GM19043 (cell line): ENCODE data around the gene CD109.
"Not testable (repeated sequence)": the region's sequence is repeated elsewhere in the genome, so short reads cannot be mapped to it uniquely, and the experiment has no call there.

Source experiments
- ATAC-seq: cut with Tn5 transposase; IDR thresholded peaks from one replicate; pipeline ENCODE4 v1.9.1; 2021; ENCODE audit warnings: low read depth; ENCODE audit not compliant: unreplicated experiment

Gene CD109

DNA sequence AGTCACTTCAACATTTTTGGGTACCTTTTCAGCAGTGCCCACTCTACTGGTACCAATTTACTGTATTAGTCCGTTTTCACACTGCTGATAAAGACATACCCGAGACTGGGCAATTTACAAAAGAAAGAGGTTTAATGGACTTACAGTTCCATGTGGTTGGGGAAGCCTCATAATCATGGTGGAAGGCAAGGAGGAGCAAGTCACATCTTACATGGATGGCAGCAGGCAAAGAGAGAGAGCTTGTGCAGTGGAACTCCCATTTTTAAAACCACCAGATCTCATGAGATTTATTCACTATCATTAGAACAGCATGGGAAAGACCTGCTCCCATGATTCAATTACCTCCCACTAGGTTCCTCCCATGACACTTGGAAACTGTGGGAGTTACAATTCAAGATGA is 12.4 kb upstream of the CD109 start:
- ATAC-seq: not testable (repeated sequence)

DNA sequence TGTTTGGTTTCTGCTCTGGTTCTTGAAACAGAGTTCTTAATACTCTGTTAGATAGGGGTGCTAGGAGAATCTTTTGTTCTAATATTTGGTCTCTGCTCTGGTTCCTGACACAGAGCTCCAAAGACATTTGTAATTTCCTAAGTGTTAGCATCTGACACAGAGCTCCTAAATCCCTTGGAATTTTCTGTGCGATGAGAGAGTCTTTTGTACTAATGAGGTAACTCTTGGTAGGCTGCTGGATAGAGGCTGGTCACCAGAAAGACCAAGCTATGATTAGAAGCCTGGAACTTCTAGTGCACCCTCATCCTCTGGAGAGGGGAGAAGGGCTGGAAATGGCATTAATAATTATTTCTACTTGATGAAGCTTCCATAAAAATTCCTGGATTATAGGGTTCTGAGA is 7.7 kb upstream of the CD109 start:
- ATAC-seq: no peak

DNA sequence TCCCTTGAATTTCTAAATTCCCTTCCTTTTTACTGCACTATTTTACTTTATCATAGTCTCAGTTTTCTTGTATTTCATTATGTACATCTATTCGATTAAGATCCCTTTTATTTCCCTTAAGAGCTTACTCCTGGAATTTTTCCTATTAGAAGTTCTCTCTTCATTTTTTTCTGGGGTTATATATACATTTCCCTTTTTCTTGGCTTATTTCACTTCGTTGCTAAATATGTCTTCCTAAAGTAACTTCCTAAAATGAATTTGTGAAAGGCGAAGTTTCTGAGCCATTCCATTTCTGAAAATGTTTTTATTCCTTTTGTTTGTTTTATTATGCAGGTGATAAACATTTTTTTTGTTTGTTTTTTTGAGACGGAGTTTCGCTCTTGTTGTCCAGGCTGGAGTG is 5.9 kb upstream of the CD109 start:
- no peak for ATAC-seq

DNA sequence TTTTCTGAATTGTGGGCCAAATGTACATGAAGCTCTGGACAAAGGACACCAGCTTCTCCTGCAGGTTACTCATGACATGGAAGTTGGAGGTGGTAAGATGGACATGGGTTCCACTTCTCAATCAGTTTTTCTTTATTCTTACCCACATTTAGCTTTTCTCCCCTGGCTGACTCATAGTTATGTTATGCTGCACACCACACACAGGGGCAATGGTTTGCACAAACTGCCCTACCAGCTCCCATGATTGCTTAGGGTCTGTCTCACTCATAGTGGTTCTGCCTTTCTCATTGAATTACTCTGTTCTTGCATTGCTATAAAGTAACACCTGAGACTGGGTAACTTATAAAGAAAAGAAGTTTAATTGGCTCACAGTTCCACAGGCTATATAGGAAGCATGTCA is 4.5 kb upstream of the CD109 start:
- no peak for ATAC-seq

DNA sequence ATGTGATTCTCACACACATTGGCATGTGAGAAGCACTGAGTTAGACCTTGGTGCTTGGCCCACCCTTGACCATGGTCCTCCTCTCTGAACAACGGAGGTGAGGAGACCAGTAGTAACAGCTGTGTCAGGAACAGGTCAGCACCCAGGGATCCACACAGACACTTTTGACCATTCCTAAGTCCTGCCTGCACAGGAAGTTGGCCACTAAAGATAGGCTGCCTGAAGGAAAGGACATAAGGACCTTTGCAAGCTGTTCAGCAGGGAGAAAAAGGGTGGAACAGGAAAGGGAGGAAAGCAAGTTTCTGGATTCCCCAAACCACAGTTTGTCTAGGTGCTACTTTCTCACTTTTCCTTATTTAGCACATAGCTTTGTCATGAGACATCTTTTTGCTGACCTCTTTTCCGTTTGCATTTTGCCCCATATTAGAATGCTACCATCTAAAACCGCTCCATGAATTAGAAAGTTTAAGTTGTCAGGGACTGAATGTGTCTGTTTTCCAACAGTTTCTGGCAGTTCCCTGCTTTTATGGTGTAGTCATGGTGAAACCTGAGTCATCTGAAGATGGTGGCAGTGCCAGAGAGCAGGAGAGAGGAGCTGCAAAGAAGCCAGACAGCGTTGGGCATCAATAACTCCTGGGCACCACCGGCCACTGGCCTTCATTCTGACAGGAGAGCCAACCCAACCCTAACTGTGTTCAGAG is 1.1 kb upstream of the CD109 start:
- ATAC-seq: no peak

DNA sequence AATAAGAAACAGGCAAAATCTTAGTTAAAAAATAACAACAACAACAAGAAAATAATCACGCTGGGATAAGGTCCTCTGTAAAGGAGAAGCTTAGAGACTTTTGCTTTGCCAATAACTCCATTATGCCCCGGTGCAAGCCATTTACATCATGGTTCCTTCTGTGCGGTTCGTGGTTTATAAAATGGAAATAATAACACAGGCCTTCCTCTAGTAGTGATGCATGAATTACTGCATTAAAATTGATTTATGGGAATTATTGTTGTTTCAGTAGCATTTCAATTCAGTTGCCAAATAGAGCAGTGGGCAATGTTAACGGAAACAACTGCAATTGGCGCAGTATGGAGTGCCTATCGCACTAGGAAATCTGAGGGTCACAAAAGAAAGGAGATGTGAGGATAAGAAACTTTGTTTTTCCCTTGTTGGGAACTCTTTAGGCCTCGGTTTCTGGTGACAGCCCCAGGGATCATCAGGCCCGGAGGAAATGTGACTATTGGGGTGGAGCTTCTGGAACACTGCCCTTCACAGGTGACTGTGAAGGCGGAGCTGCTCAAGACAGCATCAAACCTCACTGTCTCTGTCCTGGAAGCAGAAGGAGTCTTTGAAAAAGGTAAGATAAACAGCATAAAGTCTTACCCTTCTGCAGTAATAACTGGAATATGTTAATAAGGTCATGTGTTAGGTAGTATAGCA is 1.1 kb downstream of the CD109 start:
- peak; percentile 37 for ATAC-seq

DNA sequence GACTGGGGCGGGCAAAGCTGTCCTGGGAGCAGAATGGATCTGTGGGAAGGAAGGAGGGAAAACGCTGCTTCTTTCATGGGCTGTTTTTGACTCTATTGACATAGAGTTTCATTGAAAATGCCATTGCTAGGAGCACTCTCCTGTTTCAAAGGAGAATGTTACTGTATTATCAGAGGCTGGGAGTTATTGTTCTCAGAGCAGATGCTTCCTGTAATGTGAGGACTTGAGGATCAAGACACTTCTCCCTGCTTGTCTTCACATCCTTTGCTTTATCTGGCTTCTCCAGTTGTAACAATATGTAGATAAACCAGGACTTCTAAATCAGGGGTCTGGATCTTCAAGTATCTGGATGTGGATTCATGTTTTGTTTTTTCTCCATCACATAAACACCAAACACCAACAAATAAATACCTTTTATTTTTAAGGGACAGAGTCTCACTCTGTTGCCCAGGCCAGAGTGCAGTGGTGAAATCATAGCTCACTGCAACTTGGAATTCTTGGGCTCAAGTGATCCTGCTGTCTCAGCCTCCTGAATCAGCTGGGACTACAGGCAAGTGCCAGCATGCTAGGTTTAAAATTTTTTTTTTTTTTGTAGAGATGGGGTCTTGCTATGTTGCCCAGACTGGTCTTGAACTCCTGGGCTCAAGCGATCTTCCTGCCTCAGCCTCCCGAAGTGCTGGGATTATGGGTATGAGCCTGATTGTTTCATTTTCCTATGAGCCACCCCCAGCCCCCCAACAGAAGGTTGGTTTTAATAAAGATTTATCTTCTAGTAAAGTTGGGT is 3.9 kb downstream of the CD109 start:
- ATAC-seq: no peak

DNA sequence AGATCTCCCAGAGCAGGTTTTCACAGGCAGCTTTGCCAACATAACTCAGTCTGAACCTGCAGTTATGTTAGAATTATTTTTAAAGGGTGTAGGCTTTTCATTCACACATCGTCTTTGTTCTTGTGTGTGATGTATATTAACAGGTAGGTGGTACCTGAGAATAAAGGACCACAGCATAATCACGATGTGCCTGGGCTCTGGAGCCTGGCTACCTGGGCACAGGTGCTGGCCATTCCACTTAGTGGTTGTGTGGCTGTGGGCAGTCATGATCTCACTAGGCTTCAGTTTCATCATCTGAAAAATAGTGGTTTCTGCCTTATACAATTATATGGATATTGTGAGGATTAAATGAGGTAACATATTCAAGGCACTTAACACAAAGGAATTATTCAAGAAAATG is 6.4 kb downstream of the CD109 start:
- ATAC-seq: no peak

DNA sequence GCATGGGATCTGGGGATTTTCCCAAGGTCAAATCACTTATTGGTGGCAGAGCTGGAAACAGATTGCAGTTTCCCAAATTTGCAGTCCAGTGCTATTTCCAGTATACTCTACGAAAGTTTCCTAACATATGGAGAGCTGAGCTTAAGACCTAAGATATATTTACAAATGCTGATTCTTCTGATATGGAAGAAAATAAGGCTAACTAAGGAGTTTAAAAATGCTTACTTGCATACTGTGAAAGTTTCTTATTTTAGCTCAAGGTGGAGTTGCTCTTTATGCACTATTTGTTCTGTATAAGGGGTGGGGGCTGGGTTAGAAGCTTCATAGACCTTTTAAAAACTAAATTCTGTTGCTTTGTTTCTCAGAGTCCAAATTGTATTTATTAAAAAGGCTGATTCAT is 7.5 kb downstream of the CD109 start:
- no peak for ATAC-seq

DNA sequence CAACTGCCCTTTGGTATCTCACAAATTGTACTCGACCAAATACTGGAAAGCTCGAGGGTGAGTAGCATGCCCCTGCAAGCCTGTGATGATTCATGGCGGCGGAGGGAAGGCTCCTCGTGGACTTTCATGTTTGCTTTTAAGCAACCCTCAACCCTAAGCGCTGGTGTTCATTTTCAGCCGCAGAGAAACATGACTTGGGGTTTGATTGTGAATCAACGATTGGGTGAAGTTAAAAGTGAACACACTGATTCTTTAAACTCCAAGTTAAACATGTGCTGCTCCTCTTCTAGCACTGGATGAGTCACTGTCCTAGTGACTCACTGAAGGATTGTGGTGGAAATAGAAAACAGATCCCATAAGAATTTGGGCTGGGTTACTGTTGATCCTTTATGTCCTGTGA is 8.3 kb downstream of the CD109 start:
- ATAC-seq: no peak

DNA sequence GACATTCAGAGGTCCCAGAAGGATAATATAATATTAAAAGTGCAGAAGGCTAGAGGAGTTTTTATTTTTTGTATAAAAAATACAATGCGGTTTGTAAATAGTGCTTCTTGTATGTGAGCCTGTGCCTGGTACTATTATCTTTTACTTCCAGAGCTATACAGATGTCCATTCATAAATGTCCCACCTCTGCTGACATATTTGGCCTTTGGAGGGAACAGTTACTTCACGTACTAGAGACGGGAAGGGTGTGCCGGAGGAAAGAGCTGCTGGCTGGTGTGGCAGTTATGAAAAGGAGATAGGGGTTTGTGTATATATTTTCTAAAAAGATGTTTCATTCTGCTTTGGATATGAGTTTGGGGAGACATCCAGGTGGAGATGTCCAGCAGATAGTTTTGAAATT is 8.8 kb downstream of the CD109 start:
- ATAC-seq: no peak

DNA sequence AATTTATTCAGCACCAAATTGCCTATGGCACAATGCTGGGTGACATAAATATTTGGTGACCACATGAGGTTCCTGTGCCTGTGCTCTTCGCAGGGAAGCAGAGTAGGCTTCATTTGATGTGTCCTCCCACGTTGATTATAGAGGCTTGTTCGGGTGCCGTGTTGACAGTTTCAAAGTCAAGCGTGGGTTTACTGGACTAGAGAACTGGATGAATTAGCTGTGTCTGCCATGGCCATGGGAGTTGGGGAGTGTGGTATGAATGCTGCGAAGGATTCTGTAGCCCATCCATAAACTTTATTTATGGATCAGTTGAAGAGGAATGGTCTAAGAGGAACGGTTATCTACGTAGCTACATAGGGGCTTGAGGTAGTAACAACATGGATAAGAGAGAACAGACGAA is 11.0 kb downstream of the CD109 start:
- ATAC-seq: no peak

DNA sequence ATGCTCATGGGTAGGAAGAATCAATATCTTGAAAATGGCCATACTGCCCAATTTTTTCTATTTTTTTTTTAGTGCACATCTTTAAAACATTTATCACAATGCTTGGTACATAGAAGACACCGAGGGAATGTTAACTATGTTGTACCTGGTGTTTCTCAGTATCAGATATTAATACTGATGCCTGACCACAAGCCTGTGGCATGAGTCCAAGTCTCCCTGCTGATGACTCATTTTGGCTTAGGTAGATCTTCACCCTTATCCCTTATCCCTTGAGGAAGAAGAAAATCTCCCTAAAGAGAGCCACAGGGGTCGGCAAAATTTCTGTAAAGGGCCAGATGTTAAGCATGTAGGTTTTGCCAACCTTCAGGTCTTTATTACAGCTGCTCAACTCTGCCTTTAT is 14.5 kb downstream of the CD109 start:
- no peak for ATAC-seq

DNA sequence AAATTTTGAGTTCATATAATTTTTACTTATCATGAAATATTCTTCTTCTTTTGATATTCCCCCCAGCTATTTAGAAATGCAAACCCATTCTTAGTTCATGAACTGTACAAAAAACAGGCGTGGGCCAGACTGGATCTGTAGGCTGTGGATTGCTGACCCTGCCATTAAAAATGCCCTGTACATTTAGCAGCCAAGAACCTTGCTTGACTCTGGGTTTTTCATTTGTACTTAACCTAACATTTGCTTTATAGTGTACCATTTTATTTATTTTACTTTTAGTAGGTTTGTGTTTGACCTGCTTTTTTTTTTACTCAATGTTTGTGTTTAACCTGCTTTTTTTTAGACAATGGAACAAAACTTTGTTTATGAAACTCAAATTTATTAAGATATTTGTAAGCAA is 14.9 kb downstream of the CD109 start:
- no peak for ATAC-seq

DNA sequence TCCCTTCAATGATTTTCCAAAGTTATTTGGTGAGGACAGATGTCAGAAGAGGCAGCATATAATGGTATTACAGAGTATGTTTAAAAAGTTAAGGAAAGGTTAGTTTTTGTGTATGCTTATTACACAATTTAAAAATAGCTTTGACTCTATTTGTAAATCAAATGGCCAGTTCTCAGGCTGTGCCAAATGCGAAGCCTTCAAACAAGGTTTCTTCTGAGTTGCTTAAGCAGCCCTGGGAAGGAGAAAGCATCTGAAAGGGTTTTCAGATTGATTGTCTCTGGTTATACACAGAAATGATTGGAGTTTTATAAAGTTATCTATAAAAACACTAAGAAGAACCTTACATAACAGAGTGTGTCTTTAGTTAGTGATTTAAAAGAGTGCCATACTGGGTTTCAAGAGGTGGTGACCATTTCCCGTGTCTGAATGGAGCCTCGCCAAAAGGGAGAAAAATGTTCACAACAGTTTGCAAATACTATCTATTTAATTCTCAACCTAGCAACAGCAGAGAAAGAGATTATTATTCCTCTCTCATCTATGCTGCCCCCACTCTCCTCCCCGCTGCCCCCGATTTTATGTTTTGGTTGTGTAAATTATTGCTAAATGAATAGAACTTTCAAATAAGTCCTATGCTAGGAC is 16.7 kb downstream of the CD109 start:
- no peak for ATAC-seq

DNA sequence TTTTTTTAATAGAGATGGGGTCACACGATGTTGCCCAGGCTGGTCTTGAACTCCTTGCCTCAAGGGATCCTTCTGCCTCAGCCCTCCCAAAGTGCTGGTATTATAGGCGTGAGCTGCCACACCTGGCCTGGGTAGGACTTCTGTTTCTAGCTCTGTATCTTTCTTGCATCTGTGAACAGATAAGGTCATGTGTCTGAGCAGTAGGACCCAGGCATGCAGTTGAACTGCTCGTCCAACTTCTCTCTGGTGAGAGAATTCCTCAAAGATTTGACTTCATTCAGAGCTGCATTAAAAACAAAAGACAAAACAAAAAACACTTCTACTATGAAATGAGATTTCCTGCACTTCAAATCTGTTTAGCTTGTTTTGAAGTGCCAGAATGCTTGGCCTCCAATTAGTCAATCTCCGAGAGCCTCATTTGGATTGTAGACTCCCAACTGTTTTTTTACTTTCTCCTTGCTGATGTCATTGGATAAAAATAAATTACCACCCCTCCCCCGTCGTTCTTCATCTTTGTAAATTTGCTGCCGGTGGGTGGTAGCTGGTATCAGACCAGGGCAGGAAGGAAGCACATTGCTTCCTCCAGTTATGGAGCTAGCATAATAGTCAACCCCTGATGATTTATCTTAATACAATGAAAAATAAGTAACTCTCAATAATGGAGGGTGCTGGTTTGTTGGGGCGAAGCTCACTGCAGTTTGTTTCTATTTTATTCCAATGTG is 17.6 kb downstream of the CD109 start:
- peak; percentile 37 for ATAC-seq

DNA sequence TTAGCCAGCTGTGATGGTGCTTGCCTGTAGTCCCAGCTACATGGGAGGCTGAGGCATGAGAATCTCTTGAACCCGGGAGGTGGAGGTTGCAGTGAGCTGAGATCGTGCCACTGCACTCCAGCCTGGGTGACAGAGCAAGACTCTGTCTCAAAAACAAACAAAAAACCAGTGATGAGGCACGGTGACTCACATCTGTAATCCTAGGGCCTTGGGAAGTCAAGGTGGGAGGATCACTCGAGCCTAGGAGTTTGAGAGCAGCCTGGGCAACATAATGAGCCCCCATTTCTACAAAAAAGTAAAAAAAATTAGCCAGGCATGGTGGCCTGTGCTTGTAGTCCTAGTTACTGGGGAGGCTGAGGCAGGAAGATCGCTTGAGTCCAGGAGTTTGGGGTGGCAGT is 19.1 kb downstream of the CD109 start:
- ATAC-seq: not testable (repeated sequence)

DNA sequence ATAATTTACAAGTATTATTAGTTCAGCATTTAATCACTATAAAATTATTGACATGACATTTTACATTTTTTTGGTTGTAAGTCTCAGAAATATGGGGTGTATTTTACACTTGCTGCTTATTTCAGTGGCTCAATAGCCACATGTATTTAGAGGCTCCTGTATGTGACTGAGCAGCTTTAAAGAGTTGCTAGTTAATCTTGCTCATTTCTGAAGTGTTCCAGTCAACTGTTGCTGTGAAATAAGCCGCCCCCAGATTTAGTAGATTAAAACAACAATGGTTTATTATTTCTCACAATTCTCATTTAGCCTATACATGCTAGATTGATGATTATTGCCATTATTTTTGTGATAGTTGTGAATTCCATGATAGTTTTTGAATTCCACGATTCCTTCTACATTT is 23.0 kb downstream of the CD109 start:
- no peak for ATAC-seq

DNA sequence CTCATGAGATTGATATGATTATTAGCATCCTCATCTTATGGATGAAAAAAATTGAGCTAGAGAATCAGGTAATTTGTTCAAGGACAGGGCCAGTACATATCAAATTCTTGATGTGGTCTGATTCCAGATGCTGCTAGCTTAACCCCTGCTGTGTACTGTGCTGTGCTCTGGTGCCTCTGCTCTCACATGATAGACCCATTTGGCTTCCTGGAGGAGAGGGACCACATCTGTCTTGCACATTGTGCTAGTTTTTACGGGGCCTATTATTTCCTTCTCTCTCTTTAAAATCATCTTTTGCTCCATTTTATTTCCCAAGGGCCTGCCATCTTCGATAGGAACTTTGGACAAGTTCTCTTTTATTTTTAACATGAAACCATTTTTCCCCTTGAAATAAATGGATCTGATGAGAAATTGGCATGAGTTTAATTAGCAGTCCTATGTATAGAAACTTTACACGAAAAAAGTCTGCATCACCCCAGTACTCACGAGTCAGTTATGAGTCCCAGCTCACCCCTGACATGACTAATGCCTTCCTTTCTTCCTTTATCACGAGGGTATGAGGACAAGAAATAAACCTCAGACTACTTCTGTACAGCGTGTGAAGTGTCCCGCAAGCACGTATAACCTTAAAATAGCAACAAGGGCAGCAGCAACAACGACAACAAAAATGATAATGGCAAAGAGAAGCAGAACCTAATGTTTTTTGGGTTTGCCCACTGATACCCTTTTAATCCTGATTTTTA is 26.5 kb downstream of the CD109 start:
- ATAC-seq: peak; percentile 52

DNA sequence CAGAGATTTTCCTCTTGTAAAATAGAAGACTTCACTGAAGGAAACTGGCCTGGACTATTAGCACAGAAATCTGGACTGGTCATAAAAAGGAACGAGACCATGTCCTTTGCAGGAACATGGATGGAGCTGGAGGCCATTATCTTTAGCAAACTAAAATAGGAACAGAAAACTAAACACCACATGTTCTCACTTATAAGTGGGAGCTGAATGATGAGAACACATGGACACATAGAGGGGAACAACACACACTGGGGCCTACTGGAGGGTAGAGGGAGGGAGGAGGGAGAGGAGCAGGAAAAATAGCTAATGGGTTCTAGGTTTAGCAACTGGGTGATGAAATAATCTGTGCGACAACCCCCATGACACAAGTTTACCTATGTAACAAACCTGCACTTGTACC is 27.5 kb downstream of the CD109 start:
- ATAC-seq: not testable (repeated sequence)
